NCI-H1930 (cell line): ENCODE measurements around the gene ACOT7.

Experiments used
- DNase-seq, 2 experiments: peaks; one replicate each; lab custom pipeline; 2025; lab: John Stamatoyannopoulos, UW

ACOT7 gene

DNA sequence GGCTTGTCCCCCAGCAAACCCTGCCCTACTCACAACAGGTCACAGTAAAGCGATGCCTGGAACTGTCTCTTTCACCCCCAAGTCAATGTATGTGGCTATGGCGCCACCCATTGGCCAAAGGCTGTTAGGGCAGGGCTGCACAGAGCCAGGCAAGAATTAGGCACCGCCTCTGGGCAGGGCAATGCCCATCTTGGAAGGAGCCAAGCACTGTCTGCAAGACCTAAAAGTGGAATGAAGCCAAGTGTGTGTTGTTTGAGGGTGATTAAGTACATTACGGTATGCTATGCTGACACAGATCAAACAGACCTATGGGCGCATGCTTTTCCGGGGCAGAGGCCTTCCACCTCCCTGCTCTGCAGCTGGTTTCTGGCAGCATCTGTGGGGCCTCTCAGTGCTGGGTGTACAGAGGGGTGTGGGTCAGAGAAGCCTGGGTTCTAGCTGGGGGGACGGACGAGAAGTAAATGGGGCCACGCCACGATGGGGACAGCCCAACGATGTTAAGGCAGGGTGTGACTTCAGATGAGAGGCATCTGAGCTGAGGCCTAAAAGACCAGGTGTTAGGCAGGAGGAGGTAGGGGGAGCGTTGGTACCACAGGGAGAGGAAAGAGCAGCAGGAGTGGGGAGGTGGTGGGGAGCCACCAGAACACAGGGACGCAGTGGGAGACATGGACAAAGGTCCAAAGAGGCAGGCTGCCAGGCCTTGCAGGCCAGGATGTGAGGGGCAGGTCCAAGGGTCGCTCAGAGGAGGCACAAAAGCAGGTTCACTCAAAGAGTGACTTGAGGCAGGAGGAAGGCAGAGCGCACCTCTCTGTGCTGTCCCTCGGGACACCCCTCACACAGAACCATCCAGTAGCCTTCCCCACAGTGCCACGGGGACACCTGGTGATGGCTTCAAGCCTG lies 49.8 kb downstream of the ACOT7 start:
- peak; percentile 22 to 43 for DNase-seq

DNA sequence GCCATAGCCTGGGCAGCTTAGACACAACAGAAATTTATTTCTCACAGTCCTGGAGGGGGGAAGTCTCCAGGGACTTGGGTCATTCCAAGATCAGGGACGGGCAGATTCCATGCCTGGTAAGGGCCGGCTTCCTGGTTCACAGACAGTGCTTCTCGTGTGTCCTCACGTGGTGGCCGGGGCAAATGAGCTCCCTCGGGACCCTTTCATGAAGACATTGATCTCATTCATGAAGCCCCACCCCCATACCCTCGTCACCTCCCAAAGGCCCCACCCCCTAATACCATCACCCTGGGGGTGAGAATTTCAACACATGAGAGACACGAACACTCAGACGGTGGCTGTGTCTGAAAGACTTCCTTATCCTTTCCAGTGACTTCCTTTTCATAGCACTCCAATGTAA lies 51.5 kb downstream of the ACOT7 start:
- no peak for DNase-seq

DNA sequence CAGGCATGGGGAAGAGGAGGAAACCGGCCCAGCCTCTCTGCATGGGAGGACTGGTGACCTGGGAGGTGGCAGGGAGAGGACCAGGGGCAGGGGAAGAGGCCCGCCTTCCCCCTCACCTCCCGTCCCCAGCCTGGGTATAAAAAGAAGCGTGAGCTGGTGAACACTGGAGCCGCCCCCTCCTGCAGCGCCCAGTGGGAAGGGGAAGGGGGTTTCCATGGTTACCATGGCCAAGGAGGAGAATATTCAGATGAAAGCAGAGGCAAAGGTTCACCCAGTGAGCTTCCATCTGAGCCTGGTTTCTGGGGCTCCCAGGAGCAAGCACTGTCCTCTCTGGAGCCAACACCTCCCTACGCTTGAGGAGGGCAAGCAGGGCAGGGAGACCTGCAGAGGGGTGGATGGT lies 54.9 kb downstream of the ACOT7 start:
- DNase-seq: no peak

DNA sequence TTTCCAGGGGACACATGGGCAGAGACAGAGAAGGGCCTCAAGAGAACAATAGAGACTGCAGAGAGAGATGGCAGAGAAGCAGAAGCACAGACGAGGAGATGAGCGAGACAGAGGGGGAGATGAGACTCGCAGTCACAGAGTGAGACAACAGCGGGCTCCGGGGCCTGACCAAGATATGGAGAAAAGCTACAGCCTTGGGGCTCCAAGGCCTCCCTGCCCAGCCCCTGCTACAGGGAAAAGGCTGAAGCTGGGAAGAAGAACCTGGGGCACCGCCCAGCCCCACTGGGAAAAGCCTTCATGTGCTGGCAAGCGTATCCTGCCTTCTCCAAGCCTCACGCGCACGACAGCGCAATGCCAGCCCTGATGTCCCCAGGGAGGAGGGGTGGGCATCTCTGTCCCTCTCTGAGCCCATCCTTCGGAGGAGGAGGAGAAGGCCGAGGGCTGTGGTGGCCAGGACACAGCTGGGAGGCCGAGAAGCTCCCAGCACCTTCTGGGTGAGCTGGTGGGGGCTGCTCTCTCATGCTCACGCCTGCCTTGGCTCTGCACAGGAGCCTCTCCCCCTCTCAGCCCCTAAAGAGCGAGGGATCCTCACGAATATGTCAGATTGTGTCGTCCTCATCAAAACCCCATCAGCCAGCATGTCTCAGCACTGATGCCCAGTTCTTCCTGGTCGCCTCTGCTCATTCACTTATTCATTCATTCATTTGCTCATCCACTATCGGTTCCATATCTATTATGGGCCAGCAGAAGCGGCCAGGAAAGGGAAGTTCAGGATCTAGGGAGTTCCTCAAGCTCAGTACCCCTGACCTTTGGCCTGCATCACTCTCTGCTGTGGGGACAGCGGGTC lies 56.6 kb downstream of the ACOT7 start:
- no peak for DNase-seq

DNA sequence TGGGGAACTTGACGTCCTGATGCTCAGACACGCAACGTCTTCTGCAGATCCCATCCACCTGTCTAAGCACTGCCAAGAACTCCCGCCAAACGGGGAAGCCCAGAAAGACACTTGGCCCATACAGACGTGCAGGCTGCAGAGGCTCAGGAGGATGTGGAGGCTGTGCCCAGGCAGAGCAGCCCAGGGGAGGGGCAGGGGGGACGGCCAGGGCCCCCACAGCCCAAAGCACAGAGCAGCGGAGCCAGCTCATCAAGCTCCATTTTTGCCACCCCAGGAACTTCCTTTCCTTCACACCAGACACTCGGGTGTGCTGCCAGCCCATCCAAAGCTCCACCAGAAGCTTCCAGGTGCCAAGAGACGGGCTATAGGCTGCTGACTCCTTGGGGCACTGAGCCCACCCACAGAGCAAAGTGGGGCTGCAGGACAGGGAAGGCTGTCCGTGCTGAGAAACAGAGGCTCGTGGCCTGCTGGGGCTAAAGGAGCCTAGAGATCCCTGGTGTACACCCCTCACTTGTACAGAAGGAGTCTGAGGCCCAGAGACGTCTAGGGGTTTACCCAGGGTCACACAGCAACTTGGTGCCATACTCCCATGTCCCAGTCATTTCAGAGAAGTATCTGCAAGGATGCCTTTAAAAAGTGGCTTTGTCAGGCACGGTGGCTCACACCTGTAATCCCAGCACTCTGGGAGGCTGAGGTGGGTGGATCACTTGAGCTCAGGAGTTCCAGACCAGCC lies 59.1 kb downstream of the ACOT7 start:
- no peak for DNase-seq

DNA sequence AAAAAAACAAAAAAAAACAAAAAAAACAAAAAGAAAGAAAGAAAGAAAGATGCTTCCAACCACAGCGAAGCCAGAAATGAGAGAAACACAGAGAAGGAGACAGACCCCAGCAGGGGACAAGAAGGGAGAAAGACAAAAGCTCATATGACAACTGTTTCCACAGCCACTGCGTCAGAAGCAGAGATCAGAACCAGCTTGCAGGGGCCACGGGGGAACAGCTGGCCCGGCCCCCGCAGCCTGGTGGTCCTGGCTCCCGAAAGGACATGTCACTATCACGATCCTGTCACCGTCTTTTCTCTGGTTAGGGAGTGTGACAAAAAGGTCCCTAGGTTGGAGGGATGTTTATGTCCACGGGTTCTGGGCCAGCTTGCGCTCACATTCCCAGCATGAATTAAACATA lies 60.7 kb downstream of the ACOT7 start:
- no peak for DNase-seq

DNA sequence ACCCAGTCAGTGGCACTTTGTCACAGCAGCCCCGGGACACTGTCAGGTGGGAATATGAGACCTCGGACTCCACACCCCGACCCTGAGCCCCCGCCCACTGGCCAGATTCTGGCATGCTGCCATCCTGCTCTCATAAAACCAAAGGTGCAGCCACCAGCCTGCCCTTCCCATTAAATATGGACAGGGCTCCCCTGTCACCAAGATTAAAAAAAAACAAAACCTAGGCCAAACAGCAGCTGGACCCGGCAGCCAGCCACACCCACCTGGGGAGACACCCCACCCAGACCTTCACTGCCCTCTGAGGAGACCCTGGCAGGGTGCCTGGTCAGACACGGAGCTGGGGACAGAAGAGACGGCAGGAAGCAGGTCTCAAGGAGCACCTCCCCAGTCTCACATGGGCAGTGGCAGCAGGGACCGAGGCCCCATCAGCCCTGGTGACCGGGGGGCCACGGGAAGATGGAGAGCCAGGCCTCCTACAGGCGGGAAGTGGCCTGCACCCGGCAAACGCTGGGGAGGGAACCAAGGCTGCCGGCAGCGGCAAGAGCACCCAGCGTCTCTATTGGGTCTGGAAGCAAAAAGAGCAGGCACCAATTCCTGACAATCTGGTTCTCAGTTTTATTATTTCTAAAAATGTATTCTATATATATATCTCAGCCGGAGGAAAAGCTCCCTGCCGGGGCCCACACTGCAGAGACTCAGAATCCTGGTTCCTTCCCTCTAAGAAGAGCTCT lies 61.9 kb downstream of the ACOT7 start:
- DNase-seq: no peak

DNA sequence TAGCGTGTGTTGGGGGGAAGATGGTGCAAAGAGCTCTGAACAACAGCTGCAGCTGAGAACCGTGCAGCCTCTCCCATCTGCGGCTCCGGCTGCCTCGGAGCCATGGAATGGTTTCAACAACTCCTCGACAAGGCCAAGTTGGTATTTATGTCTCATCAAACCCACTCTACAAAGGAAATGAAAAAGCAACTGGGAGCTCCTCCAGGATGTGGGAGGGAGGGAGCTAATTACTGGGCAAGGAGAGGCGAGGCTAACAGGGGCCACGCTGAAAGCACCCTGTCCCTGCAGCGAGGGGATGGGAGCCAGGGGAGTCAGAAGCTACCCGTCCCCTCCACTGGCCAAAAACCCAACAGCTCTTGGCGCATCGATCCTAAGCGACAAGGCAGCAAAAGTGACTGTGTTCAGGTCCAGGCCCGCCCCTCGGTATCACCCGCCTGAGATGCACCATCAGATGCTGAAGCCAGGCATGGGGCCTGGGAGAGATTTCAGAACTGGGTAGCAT lies 63.1 kb downstream of the ACOT7 start:
- DNase-seq: no peak

DNA sequence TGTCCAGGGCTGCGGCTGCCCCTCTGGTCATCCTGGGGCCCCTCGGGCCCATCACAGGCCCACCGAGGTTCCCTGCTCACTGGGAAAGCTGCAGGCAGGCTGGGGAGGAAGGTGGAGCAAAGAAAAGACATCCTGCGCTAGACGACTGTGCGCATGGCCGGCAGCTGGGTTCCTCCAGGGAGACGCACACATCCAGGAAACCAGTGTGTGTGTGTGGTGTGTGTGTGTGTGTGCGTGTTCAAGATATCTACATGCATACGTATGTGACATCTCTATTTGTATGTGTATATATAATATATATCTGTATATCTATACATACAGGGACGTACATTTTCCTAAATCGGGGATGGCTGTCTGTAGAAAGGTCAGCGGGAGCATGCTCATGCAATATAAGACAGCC lies 63.7 kb downstream of the ACOT7 start:
- no peak for DNase-seq

DNA sequence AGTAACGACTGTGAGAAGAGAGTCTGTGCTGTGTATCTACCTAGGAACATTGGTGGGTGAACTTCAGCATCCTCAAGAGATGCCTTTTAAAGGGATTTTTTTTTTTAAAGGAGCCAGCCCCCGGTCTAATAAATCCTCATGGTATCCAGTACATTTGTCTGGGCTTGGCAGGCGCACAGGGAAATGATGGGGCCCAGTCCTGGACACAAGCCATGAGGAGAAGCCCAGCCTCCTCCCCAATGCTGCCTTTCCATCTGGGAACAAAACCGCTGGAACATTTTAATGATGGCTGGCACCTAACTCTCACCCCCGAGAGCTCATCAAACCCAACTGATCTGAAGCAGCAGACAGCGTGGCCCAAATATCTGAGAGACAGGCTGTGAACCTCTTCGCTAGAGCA lies 64.2 kb downstream of the ACOT7 start:
- DNase-seq: no peak

DNA sequence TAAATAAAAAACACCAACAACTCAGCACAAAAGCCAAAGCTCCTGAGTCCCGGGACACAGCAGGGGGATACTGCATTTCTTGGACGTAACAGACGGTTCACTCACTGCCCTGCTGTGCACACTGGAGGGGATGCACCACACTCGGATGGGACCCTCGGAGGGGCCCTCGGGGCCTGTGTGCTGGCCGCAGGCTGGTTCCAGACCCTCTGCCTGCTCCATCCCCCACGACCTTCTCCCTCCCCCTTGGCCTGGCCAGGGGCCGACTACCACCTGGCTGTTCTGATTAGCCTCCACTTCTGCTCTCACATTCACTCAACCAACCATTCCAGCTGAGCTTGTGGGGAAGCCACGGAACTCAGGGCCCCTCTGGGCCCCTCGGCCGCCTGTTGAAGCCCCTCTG lies 64.9 kb downstream of the ACOT7 start:
- no peak for DNase-seq

DNA sequence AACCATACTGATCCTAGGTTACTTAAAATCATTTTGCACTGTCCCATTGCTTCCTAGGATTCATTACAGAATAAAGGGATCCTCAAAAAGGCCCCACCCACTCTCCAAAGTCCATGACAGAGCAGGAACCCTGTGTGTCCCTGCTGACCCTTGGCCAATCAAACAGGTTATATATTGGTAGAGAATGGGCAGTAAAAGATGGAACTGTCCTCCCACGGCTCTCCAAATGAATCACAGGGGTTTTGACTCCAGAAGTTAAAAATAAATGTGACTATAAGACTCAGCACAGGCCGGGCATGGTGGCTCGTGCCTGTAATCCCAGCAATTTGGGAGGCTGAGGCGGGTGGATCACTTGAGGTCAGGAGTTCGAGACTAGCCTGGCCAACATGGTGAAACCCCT lies 65.5 kb downstream of the ACOT7 start:
- no peak for DNase-seq

DNA sequence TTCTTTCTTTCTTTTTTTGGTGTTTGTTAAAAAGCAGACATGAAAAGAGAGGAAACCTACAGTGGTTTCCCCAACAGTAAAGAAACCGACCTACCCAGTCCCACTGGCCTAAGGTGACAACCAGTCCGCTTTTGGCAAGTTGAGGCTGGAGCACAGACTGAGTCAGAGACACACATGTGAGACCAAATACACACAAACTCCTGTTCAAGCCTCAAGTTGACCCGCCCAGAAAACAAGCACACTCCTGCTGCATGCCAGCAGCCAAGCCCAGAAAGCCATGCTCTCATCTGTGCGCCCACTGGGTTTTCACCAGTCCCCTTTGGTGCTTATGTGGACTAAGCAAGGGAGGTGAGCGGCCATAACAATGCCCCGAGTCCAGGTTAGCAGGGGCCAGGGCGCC lies 68.1 kb downstream of the ACOT7 start:
- DNase-seq: no peak

DNA sequence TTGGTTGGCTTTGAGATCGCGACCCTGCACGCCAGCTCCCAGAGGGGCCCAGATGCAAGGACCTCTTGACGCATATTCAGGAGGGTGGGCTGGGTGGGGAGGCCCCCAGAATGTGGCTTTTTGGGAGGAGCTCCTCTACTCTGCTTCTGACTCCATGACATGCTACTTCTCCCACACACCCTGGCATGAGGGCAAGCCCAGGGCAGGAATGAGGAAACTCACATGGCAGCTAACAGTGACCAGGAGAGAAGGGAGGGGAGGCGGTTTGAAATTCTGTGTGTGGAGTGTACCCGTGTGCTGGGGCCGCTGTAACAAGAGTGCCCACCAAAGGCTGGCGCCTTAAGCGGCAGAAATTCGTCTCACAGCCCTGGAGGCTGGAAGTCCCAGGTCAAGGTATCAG lies 71.4 kb downstream of the ACOT7 start:
- no peak for DNase-seq

DNA sequence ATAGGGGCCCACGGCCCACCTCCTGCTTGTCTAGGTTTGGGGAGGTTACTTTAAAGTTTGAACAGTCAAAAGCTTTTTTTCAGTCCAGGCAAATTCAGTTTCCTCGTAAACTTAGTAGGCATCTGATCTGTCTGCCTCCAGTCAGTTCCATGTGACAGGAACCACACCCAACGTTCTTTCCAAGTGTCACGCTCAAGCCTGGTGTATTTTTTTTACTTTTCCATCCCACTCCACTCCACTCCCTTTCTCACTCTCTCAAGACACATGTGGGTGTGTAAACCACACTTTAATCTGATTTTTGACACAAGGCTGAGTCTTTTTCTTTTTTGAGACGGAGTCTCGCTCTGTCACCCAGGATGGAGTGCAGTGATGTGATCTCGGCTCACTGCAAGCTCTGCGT lies 72.4 kb downstream of the ACOT7 start:
- no peak for DNase-seq

DNA sequence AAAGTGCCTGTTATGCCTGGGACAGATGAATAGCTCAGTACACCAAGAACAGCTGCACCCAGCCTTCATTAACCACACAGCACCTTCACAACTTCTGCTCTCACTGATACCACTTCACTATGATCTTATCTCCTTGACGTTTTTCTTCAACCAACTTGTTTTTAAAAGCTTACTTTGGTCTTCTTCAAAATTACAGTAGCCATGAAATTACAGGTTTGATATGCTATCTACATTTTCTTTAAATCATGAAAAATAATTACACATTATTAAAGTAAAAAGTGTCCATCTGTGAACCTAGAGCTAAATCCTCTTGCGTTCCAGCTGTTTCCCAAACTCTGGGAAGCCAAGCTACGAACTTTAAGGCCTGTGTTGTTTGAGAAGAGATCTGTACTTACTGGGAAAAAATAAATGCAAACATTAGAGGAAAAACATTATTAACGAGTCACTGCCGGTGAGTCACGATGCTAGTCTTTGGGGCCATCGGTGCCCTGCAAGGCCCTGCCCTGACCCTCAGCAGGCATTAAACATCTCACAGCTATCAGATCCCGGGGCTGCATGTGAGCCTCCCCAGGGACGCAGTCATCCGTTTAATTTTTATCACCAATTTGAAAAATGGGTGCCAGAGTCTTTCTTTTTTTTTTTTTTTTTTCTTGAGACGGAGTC lies 76.3 kb downstream of the ACOT7 start:
- DNase-seq: no peak

DNA sequence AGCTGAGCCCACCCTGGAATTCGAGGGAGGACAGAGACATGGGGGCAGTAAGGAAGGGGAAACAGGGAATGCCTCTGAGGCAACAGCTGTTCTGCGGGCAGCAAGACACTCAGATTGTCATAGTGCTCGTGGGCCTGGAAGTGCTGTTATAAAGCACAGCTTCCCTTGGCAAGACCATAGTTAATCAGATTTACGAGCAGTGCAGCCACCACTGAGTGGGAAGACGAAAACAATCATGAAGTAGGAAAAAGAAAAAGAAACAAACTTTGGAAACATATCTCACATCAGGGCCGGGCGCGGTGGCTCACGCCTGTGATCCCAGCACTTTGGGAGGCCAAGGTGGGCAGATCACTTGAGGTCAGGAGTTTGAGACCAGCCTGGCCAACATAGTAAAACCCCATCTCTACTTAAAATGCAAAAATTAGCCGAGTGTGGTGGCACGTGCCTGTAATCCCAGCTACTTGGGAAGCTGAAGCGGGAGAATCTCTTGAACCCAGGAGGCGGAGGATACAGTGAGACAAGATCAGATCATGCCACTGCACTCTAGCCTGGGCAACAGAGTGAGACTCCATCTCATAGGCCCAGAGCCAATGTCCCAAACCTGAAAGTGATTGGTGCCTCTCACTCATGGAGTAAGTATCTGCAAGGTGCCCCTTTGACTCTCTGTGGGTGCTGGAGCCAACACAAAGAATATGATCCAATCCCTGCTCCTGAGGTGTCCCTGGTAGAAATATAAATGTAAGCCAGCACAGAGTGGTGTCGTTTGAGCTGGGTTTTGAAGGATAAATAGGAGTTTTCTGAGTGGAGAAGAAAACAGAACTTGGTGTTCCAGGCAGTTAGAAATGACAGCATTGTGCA lies 77.1 kb downstream of the ACOT7 start:
- DNase-seq: no peak

DNA sequence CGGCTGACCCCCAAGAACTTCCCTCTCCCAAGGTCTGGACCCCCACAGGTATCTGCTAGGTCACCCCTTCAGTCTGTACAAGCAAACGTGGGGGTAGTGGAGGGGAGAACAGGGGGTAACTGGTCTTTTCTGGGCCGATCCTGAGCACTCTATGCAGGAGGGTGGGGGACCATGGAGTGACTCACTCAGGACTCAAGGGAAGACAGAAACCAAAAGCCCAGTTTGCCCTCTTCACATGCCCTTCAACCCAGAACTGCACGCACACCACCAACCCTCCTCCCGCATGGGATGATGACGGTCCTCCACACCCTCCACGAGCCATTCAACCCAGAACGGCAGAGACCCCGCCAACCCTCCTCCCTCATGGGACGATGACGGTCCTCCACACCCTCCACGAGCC lies 79.1 kb downstream of the ACOT7 start:
- DNase-seq: no peak

DNA sequence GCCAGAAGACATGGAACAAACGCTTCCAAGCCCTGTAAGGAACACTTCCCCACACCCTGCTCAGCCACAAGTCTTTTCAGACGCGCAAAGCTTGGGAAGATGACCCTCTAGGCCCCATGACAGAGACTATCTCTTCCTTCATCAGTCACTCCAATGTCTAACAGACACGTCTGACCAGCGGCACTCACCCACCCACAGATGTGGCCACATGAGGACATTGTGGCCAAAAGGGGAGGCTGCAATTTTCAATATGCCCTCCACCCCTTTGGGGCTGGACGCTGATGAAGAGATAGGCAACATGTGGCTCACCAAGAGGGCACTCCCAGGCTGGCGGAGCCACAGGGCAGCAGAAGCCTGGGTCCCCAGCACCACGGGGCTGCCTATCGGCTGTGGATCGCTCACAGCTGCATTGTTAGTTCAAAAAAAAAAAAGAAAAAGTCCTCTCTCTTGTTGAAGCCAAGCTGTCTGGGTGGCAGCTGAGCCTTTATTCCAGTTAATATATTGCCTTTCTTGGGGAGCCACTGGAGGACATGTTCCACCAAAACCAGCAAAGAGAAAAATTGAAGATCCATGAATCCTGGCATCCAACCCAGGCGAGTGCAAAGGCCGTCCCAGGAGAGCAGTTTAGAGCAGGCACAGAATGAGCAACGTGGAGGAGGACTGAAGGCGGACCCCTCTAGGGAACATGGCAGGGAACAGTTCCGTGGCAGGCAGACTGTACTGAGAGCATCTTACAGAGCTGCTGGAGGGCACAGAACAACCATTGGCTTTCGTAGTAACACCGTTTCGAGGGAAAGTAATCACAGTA lies 80.0 kb downstream of the ACOT7 start:
- no peak for DNase-seq
